ENCODE measurements around the gene TMEM171.

DNA sequence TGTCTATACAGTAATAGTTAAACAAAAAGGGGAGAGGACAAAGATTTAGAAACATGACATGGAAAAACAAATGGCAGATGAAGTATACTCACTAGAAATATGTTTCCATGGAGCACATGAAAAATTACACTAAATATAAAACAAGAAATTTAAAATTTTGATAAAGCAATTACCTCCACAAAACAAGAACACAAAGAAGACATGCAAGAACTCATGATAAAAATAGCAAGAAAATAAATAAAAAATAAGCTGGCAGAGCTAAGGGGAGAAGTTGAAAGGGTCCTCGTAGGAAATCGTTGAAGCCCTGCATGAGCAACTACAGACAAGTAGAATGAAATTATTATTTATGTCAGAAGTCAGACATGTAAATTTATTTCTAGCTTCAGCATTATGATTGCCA, 22.6 kb upstream of the TMEM171 start:
- TF ChIP-seq, protein P1, sequence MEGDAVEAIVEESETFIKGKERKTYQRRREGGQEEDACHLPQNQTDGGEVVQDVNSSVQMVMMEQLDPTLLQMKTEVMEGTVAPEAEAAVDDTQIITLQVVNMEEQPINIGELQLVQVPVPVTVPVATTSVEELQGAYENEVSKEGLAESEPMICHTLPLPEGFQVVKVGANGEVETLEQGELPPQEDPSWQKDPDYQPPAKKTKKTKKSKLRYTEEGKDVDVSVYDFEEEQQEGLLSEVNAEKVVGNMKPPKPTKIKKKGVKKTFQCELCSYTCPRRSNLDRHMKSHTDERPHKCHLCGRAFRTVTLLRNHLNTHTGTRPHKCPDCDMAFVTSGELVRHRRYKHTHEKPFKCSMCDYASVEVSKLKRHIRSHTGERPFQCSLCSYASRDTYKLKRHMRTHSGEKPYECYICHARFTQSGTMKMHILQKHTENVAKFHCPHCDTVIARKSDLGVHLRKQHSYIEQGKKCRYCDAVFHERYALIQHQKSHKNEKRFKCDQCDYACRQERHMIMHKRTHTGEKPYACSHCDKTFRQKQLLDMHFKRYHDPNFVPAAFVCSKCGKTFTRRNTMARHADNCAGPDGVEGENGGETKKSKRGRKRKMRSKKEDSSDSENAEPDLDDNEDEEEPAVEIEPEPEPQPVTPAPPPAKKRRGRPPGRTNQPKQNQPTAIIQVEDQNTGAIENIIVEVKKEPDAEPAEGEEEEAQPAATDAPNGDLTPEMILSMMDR (conservative IDR thresholded peaks at IDR 0.05) = no peak
- no peak for TF ChIP-seq ZFX (IDR thresholded peaks at IDR 0.05)
